Right forelimb (tissue), 1 donor: Measurements from ENCODE around the gene BRD1.

Experiments
- DNase-seq: peaks from one replicate; pipeline ENCODE4 v3.0.0-alpha.2; 2018

BRD1 gene

GRCh38 chr22:49767355-49768062, 60.2 kb downstream of the BRD1 start:
- DNase-seq: peak; percentile 32

- peak; percentile 16 for DNase-seq
These were observed 61.7 kb downstream of the BRD1 start for GRCh38 chr22:49765951-49766350.

- peak; percentile 25 for DNase-seq
These were observed 62.4 kb downstream of the BRD1 start for GRCh38 chr22:49765091-49765771.

GRCh38 chr22:49764127-49764581, 63.5 kb downstream of the BRD1 start:
- DNase-seq: peak; percentile 32

GRCh38 chr22:49763696-49764095, 64.0 kb downstream of the BRD1 start:
- DNase-seq: no peak

GRCh38 chr22:49763138-49763537, 64.5 kb downstream of the BRD1 start:
- DNase-seq: peak; percentile 17

- DNase-seq: peak; percentile 6
These were observed 65.1 kb downstream of the BRD1 start for GRCh38 chr22:49762571-49762970.

GRCh38 chr22:49761836-49762235, 65.8 kb downstream of the BRD1 start:
- no peak for DNase-seq

- peak; percentile 29 for DNase-seq
These were observed 66.8 kb downstream of the BRD1 start for GRCh38 chr22:49760630-49761571.

GRCh38 chr22:49760280-49760629, 67.4 kb downstream of the BRD1 start:
- DNase-seq: no peak

GRCh38 chr22:49756676-49757075, 71.0 kb downstream of the BRD1 start:
- no peak for DNase-seq

- DNase-seq: no peak
These were observed 71.5 kb downstream of the BRD1 start for GRCh38 chr22:49756201-49756600.

GRCh38 chr22:49755631-49756001, 72.1 kb downstream of the BRD1 start:
- no peak for DNase-seq

- DNase-seq: no peak
These were observed 72.7 kb downstream of the BRD1 start for GRCh38 chr22:49754696-49755630.

- DNase-seq: no peak
These were observed 73.5 kb downstream of the BRD1 start for GRCh38 chr22:49753961-49754695.

- no peak for DNase-seq
These were observed 74.3 kb downstream of the BRD1 start for GRCh38 chr22:49753276-49753890.

GRCh38 chr22:49752598-49753091, 75.0 kb downstream of the BRD1 start:
- DNase-seq: no peak

- no peak for DNase-seq
These were observed 75.6 kb downstream of the BRD1 start for GRCh38 chr22:49751966-49752597.

- no peak for DNase-seq
These were observed 76.2 kb downstream of the BRD1 start for GRCh38 chr22:49751318-49751965.
